GOT3 (cell line): ENCODE measurements around the gene BMP4.
"Not testable (repeated sequence)": the region's sequence is repeated elsewhere in the genome, so short reads cannot be mapped to it uniquely, and the experiment has no call there.

Experiments used
- DNase-seq: peaks from one replicate; lab custom pipeline; 2025; ENCODE audit warnings: mixed read lengths; lab: John Stamatoyannopoulos, UW

Gene BMP4

DNA sequence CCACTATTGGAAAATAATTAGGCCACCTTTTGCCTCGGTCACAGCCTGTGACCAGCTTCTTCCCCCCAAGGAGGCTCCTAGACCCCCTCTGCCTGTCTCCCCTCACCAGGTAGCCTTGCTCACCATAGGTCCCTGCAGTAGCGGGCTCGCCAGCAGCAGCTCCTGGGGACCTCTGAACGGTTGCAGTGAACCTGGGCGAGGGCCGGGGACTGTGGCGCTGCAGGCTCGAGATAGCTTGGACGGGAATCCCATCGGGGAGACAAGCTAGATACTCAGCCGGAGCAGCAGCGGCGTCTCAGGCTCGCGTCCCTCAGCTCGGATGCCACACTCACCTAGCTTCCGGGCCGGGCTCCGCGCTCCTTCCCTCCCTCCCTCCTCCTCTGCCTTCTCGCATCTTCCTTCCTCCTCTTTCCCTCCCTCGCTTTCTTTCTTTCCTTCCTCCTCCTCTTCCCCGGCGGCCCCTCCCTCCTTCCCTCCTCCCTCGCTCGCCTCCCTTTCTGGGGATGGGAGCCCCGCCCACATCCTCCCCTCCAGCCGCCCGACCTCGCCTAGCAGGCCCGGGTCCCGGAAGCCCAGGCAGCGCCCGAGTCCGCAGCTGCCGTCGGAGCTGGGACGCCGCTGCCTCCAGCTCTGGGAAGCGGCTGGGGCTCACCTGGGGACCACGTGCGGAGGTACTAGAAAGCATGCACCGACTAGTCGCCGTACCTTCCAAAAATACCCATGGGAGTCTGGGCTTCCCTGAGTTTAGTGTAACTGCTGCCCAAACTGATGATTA, at the start of gene BMP4:
BMP4 (minus strand) TSS at position 399 of the 775 bp plus-strand sequence. CDS start 4,603 bp downstream, outside the sequence.
- DNase-seq = no peak

DNA sequence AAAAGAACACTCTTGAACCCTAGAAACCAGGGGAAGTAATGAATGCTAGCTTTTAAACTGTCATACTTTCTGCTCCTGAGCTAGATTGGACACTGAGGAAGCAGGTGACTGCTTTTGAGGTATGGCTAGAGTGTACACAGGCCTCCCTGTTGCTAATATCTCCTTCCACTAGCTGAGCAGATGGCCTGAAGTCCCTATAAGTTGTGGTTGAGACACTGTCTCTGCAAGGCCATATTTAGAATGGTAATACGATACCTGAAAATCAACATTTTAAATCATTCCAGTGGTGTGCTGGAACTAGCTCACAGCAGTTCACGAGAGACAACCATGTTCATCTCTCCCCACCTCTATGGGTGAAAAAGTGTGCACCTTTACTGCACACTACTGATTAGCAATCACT, 46.4 kb upstream of the BMP4 start:
- no peak for DNase-seq

DNA sequence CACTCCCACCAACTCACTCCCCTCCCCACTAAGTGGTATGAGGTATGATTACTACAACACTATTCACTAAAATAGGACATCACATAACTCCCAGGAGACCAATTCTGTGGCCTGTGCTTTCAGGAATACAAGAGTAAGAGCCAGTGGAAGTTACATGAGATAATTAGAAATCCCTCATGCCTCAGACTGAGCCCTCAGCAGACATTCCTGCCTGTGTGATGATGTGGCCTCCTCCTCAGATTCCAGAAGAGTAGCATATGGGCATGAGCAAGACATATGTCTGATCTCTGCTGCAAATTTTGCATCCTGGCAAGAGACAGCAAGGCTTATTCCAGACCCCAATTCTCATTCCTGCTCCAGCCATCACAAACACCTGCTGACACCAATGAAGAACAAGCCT, 46.0 kb upstream of the BMP4 start:
- no peak for DNase-seq

DNA sequence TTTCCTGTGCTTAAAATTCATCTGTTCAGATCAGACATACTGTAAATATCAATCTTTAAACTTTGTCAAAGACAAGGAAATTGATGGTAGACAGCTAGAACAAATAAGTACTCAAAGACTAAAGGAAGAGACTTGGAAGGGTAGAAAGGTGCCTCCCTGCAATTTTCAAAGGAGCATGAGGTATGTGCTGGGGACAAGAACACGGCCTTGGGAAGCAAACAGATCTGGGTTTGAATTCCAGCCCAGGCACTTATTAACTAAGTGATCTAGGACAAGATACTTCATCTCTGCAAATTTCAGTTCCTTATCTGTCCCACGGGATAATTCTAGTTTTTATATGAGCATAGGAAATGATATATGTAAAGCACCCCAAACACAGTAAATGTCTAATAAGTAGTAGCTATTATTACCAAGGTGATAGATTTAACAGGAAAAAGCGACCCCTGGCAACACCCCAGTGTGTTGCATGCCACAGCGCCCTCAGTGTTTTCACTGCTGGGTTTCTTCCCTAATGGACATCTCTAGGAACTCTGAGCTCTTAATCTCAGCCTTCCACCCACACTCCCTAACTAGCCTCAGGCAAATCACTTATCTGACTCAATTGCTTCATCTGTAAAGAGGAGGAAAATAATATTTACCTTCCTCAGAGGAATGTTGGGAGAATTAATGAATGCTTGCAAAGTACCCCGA, 44.7 kb upstream of the BMP4 start:
- DNase-seq = no peak

DNA sequence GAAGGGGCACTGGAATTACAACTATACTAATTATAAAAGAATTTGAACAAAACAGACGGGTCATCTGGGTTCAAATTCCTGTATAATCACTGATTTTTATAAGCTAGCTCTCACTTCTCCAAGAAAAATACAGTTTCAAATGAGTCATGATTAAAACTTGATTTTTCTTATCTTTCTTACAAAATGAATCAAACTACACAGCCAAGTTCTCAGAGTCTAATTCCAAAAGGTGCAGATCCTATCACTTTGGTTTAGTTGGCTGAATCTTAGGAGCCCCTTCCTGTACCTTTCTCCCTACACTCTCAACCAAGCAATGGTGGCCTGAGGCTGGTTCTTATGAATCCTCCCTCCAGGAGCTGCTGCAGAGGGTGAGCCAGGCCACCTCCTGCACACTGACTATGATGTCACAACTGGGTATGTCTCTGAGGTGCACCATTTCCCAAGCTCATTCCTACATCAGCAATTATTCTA, 43.8 kb upstream of the BMP4 start:
- no peak for DNase-seq

DNA sequence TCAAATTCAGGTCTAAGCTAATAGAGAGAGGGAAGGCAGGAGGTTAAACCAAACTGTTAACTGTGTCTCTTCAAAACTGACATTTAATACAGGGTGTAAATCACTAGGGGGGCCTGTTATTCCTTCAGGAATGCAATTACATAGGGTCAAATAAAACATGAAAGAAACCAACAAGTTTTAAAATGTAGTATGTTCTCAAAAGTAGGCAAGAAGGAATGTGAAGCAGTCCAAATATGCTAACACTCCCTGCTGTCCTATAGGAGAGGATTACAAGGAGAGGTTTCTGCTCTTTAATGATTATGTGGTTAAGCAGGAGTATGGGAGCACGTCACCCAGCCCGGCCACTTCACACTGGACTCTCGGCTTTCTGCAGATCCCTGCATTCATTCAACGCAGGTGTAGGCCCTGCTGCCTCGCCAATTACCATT, 42.5 kb upstream of the BMP4 start:
- DNase-seq = no peak

DNA sequence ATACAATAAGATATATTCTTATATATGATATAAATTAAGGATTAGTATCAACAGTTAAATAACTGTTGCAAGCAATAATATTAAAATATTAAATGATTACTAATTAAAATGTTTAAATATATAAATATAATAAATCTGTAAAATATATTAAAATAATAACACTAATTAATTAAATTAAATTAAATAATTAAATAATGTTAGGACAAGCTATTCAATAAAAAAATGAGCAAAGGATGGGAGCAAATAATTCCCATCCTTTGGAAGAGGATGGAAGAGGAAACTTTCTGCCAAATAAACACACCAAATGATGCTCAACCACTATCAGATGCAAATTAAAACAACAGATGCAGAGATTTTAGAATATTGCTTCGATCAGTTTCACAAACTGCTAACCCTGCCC, 39.4 kb upstream of the BMP4 start:
- DNase-seq = no peak

DNA sequence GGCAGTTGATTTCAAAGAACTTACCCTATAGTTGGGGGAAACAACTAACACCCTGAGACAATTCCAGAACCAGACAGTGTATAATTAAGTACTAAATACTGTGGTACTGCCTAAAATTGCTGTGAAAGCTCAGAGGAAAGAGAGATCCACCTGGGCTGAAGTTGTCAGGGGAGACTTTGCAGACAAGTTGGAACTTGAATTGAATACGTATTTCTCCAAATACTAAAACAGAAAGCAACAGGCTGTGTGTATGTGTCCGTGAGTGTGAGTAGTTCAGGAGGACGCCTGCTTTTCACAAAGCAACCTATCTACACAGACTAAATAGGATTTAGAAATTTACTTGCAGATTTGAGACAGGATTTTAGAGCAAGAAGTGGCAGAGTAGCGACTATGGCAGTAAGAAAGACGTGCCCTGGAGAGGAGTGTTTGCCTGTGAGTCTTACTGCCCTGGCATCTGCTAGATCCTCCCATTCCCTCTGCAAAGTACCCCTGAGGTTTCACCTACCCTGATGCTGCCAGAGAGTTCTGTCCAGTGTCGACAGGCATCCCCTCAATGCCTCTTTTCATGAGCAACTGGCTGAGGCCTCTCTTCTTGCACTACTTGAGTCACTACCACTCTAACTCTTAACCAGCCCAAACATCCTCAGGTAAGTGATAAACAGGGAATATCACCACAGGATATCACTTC, 37.4 kb upstream of the BMP4 start:
- DNase-seq = no peak

DNA sequence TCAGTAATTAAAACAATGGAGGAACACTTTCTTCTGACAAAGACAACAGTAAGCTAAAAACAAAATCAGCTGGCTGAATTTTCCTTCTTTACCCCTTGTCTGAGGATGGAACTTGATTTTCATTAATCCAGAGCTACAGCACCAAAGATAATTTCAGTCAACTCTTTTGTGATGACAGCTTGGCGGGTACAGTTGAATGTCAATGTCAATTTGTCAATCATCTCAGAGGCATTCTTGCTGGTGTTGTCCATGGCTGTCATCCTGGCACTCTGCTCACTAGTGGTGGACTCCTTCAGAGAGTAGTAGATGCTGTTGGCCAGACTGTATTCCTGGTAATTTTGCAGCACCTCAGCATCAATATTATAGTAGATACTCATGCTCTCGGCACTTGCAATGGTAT, 34.4 kb upstream of the BMP4 start:
- DNase-seq = no peak

DNA sequence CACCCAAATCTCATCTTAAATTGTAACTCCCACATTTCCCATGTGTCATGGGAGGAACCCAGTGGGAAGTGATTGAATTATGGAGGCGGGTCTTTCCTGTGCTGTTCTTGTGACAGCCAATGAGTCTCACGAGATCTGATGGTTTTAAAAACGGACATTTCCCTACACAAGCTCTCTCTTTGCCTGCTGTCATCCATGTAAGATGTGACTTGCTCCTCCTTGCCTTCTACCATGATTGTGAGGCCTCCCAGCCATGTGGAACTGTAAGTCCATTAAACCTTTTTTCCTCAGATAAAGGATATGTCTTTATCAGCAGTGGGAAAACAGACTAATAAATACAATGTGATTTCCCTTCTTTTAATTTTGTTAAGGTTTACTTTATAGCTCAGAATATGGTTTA, 30.1 kb upstream of the BMP4 start:
- not testable (repeated sequence) for DNase-seq

DNA sequence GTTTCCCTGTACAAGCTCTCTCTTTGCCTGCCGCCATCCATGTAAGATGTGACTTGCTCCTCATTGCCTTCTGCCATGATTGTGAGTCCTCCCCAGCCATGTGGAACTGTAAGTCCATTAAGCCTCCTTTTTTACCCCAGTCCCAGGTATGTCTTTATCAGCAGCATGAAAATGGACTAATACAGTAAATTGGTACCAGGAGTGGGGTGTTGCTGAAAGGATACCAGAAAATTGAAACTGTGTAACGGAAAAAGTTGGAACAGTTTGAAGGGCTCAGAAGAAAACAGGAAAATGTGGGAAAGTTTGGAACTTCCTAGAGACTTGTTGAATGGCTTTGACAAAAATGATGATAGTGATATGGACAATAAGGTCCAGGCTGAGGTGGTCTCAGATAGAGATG, 28.3 kb upstream of the BMP4 start:
- not testable (repeated sequence) for DNase-seq

DNA sequence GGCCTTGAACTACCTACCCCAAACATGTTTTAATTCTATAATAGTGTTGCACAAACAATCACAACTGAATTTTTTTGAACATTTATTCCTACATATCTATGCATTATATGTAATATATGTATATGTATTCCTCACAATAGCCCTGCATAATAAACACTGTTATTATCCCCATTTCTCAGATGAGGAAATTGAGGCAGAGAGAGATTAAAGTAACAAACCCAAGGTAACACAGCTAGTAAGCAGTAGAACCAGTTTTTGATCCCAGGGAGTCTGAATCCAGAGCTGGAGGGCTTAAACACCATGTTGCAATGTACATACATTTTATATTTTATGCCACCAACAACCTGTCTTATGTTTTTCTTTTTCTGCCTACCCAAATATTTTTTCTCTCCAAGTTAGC, 26.5 kb upstream of the BMP4 start:
- DNase-seq = no peak

DNA sequence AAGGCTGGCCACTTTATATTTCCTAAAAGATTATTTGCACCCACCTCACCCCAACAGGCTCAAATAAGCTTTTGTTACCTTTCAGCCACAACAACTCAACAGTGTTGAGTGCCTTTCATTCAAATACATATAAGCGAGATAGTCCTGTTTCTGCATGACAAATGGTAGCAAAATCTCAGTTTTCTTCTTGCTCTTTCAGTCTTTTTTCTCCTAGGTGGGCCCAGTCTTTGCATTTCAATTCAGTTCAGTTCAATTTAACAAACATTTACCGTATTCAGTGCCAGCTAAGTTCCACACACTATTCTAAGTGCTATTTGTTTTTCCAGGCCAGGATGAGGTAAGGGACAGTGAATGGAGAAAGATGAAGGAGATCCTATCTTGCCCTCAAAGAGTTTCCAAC, 25.9 kb upstream of the BMP4 start:
- DNase-seq = no peak

DNA sequence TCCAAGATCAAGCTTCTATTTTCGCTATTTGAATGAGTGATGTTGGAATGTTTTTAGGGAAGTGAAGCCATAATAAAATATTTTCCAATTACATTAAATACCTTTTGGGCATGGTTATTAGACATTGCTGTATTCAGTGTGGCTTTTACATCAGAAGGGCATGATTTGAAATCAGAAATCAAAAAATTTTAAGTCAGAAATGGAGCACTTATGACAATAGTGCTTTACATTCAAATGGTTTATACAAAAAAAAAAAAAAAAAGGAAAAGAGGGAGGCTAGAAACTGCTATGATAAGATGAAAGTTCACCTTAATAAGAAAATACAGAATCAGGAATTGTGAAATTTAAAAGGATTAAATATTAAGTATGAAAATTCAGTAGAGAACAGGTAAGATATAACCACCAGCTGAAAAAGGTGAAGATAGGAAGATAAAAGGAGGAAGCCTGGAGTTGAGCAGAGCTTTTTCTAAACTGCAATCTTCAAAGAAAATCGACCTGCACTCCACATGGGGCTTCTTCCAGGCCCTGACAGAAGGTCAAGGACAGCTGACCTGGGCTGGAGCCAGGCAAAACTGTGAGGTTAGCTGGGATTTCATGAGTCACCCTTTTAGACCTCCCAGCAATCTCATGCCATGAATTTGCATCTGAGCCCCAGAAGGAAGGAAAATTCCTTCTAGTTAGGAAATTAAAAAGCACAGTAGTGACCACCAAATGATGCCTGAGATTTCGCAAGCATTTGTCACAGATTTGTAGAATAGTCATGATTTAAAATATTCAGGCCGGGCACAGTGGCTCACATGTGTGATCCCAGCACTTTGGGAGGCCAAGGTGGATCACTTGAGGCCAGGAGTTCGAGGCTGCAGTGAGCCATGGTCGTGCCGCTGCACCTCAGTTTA, 23.4 kb upstream of the BMP4 start:
- no peak for DNase-seq

DNA sequence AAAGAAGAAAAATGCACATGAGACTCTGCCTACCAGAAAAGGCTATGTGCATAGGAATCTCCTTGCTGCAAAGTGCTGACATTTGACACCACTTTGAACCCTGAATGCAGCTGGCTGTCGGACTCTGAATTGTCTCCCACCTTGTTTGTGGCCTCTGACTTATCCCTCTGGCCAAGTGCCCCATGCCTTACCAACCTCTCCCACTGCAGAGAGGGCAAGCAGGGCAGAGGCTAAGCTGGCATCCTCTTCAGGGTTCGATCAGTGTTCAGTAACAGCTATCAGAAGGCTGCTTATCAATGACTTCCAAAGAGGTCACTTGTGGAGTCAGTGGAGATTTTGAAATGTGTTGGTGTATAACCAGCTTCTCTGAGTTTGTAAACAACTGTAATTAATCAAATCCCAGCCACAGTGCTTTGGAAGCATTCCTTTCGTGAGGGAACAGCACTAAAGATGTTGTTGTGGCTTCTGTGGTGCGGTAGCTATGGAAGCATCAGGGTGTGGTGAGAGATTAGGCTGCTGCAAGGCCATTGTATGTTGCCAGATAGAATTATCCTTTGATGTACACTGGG, 22.6 kb upstream of the BMP4 start:
- no peak for DNase-seq

DNA sequence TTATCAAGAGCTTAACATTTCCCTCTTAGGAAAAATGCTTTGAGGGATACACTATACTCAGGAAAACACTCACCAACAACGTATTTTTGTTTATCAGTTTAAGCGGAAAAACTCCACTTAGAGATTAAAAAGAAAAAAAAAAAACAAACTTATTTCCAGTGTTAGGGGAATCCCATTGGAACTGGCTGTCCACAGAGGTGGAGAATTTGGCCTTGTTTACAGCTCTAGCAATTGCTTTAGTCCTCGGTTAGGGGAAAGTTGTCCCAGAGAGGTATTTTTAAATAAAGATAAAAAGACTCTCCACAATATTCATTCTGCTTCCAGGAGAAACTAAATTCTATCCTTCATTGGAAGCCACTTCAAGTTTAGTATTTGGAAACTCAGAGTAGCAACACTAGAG, 21.6 kb upstream of the BMP4 start:
- DNase-seq = no peak

DNA sequence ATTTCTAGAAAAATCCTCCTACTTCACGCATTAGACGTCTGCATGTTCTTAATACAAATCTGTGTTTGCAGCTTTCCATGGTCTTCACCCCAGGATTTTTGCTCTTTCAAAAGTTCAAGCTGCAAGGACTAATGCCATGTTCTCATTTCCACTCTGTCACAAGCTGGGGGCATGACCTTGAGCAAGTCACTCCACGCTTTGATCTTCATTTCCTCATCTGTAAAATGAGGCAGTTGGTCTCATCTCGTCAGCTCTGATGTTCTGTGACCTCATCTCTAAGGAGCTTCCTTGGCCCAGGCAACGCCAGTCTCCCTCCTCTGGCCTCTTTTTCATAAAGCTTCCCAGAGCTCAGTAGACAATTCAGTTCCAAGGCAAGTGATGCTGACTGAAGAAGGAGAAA, 18.8 kb upstream of the BMP4 start:
- DNase-seq = no peak

DNA sequence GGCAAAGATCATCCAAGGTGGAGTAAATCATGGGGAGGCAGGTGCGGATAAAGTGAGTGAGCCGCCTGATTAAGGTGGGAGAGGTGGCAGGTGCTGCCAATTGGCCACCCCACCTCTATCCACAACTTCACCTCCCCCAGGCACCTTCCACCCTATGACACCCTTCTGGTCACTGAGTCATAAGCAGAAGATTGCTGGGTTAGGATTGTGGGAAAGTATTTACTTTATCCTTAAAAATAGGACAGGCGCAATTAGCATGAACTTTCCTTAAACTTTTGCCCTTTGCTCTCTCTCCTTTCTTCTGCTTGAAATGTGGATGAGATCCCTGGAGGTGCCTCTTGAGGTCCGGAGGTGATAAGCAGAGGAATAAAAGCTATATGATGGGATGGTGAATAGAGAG, 14.9 kb upstream of the BMP4 start:
- DNase-seq = no peak

DNA sequence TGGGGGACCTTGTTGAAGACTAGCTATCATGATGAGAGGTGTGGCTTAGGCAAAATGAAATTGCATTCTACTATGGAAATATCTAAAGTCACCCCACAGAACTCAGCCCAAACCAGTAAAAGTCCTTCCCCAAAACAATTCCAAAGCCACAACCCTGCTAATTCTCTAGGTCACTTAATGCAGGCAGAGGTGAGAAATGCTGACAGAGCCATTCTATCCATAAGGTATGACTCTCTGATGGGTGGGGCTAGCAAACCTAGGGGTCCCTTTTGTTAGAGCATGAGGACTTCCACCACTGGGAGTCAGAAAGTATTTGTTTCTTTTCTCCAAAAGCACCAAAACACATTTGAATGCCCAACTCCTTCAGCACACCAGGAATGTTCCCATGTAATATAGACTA, 12.7 kb upstream of the BMP4 start:
- no peak for DNase-seq

DNA sequence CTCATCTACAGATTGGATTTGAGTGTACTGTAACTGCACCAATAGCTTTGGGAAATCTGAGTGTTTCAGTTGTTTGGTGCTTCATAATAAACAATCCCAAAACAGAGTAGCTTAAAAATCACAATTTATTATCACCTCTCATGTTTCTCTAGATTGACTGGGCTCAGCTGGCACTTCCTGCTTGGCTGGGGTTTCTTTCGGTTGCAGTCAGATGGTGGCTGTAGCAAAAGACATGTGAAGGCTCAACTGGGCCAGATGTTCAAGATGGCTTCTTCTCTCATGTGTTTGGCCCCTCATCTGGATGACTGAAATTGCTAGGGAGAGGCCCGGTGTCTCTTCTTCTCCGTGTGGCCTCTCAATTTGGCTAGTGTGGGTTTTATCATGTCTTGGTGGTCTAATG, 12.1 kb upstream of the BMP4 start:
- DNase-seq = no peak

DNA sequence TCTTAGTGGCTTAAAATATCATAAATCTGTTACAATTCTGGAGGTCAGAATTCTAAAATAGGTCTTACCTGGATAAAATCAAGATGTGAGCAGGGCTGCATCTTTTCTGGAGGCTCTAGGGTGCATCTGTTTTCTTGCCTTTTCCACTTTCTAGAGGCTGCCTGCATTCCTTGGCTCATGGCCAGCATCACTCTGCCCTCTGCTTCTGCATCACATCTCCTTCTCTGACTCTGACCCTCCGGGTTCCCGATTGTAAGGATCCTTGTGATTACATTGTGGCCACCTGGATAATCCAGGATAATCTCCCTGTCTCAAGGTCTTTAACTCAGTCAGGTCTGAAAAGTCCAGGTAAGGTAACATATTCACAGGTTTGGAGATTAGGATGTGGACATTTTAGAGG, 11.0 kb upstream of the BMP4 start:
- no peak for DNase-seq

DNA sequence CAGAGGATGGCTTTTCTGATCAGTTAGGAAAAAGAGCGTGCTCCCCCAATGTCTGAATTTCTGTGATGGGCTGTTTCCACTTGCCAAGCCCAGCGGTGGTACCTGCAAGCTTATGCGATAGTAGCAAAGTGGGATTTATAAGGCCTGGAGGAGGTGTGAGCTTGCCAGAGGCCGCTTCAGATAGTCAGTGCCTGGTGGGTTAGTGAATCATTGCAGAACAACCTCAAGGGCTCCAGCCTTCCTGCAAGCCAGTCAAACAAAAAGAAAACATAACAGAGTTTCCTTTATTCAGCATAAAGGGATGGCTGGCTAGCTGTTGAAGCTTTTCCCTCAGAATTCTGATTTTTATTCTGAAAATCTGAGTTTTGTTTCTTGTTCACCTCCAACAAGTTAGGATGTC, 7.6 kb upstream of the BMP4 start:
- no peak for DNase-seq
